ENCODE measurements around the gene RELT.

DNA sequence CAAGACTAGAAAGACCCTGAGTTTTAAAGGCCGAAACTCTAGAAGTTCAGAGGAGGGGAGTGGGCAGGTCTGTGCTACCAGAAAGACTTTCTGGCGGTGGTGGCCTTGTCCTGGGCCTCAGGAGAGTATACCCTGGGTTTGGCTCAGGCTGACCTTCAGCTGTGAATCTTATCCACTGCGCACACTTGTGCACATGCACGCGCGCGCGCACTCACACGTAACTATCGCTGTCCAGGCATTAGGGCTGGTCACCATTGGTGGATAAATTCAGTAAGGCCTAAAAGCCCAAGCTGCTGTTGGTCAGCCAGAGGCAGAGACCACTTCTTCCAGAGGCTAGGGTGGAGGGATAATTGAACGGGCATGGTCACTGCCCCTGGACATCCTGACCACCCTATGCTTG lies 43.0 kb upstream of the RELT start:
- TF ChIP-seq, protein P1, sequence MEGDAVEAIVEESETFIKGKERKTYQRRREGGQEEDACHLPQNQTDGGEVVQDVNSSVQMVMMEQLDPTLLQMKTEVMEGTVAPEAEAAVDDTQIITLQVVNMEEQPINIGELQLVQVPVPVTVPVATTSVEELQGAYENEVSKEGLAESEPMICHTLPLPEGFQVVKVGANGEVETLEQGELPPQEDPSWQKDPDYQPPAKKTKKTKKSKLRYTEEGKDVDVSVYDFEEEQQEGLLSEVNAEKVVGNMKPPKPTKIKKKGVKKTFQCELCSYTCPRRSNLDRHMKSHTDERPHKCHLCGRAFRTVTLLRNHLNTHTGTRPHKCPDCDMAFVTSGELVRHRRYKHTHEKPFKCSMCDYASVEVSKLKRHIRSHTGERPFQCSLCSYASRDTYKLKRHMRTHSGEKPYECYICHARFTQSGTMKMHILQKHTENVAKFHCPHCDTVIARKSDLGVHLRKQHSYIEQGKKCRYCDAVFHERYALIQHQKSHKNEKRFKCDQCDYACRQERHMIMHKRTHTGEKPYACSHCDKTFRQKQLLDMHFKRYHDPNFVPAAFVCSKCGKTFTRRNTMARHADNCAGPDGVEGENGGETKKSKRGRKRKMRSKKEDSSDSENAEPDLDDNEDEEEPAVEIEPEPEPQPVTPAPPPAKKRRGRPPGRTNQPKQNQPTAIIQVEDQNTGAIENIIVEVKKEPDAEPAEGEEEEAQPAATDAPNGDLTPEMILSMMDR (conservative IDR thresholded peaks at IDR 0.05) = no peak
- TF ChIP-seq EZH2 (IDR thresholded peaks at IDR 0.05; ENCODE audit: low read depth) = no peak
